ENCODE results near the gene CETN1. TPM values are rescaled to one million over a fixed set of nuclear protein-coding genes. Genes with fewer than 3 reads are reported as not detected.
A peak's percentile ranks its signal among the peaks of the same experiment; 100 is the strongest.

The CETN1 gene
- total and polyA plus RNA-seq, 2 of the 13 experiments (the other 11 are each of a cell fraction or from before 2014, with no cell fraction given): not detected

DNA sequence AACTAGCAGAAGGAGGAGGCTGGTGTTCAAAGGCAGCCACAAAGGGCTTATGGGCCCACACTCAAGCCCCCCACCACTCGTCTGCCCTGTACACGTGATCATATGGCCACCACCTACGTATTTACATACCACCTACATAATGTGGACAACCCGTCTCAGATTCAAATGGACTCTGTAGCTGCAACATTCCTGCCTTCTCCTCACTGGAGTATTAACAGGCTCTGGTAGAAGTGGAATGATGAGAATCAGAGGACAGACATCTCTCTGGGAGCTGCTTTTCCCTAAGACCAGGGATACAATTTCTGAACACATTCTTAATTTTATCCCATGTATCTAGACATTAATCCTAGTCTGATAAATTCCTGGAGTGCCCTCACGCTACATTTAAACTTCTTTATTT is 9.5 kb upstream of the CETN1 start (continued):
- TF ChIP-seq, protein P1, sequence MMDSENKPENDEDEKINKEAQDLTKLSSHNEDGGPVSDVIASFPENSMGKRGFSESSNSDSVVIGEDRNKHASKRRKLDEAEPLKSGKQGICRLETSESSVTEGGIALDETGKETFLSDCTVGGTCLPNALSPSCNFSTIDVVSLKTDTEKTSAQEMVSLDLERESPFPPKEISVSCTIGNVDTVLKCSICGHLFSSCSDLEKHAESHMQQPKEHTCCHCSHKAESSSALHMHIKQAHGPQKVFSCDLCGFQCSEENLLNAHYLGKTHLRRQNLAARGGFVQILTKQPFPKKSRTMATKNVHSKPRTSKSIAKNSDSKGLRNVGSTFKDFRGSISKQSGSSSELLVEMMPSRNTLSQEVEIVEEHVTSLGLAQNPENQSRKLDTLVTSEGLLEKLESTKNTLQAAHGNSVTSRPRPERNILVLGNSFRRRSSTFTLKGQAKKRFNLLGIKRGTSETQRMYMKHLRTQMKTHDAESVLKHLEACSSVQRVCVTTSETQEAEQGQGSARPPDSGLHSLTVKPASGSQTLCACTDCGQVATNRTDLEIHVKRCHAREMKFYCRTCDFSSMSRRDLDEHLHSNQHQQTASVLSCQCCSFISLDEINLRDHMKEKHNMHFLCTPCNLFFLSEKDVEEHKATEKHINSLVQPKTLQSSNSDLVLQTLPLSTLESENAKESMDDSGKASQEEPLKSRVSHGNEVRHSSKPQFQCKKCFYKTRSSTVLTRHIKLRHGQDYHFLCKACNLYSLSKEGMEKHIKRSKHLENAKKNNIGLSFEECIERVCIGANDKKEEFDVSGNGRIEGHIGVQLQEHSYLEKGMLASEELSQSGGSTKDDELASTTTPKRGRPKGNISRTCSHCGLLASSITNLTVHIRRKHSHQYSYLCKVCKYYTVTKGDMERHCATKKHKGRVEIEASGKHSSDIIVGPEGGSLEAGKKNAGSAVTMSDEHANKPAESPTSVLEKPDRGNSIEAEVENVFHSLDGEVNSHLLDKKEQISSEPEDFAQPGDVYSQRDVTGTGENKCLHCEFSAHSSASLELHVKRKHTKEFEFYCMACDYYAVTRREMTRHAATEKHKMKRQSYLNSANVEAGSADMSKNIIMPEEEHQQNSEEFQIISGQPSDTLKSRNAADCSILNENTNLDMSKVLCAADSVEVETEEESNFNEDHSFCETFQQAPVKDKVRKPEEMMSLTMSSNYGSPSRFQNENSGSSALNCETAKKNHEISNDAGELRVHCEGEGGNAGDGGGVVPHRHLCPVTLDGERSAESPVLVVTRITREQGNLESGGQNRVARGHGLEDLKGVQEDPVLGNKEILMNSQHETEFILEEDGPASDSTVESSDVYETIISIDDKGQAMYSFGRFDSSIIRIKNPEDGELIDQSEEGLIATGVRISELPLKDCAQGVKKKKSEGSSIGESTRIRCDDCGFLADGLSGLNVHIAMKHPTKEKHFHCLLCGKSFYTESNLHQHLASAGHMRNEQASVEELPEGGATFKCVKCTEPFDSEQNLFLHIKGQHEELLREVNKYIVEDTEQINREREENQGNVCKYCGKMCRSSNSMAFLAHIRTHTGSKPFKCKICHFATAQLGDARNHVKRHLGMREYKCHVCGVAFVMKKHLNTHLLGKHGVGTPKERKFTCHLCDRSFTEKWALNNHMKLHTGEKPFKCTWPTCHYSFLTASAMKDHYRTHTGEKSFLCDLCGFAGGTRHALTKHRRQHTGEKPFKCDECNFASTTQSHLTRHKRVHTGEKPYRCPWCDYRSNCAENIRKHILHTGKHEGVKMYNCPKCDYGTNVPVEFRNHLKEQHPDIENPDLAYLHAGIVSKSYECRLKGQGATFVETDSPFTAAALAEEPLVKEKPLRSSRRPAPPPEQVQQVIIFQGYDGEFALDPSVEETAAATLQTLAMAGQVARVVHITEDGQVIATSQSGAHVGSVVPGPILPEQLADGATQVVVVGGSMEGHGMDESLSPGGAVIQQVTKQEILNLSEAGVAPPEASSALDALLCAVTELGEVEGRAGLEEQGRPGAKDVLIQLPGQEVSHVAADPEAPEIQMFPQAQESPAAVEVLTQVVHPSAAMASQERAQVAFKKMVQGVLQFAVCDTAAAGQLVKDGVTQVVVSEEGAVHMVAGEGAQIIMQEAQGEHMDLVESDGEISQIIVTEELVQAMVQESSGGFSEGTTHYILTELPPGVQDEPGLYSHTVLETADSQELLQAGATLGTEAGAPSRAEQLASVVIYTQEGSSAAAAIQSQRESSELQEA (CRISPR knock-in tag; IDR thresholded peaks at IDR 0.05; ENCODE audit: not compliant biosample characterization): no peak
- TF ChIP-seq, protein P2, sequence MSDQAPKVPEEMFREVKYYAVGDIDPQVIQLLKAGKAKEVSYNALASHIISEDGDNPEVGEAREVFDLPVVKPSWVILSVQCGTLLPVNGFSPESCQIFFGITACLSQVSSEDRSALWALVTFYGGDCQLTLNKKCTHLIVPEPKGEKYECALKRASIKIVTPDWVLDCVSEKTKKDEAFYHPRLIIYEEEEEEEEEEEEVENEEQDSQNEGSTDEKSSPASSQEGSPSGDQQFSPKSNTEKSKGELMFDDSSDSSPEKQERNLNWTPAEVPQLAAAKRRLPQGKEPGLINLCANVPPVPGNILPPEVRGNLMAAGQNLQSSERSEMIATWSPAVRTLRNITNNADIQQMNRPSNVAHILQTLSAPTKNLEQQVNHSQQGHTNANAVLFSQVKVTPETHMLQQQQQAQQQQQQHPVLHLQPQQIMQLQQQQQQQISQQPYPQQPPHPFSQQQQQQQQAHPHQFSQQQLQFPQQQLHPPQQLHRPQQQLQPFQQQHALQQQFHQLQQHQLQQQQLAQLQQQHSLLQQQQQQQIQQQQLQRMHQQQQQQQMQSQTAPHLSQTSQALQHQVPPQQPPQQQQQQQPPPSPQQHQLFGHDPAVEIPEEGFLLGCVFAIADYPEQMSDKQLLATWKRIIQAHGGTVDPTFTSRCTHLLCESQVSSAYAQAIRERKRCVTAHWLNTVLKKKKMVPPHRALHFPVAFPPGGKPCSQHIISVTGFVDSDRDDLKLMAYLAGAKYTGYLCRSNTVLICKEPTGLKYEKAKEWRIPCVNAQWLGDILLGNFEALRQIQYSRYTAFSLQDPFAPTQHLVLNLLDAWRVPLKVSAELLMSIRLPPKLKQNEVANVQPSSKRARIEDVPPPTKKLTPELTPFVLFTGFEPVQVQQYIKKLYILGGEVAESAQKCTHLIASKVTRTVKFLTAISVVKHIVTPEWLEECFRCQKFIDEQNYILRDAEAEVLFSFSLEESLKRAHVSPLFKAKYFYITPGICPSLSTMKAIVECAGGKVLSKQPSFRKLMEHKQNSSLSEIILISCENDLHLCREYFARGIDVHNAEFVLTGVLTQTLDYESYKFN (CRISPR knock-in tag; conservative IDR thresholded peaks at IDR 0.05): no peak
- TF ChIP-seq, protein P3, sequence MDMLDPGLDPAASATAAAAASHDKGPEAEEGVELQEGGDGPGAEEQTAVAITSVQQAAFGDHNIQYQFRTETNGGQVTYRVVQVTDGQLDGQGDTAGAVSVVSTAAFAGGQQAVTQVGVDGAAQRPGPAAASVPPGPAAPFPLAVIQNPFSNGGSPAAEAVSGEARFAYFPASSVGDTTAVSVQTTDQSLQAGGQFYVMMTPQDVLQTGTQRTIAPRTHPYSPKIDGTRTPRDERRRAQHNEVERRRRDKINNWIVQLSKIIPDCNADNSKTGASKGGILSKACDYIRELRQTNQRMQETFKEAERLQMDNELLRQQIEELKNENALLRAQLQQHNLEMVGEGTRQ (IDR thresholded peaks at IDR 0.05; ENCODE audit: low read depth, low read length): no peak
- TF ChIP-seq, protein P3 (CRISPR knock-in tag; IDR thresholded peaks at IDR 0.05; ENCODE audit: borderline replicate concordance): peak; percentile 31; the same call in 1 of the 2 replicates
- TF ChIP-seq, protein P4, sequence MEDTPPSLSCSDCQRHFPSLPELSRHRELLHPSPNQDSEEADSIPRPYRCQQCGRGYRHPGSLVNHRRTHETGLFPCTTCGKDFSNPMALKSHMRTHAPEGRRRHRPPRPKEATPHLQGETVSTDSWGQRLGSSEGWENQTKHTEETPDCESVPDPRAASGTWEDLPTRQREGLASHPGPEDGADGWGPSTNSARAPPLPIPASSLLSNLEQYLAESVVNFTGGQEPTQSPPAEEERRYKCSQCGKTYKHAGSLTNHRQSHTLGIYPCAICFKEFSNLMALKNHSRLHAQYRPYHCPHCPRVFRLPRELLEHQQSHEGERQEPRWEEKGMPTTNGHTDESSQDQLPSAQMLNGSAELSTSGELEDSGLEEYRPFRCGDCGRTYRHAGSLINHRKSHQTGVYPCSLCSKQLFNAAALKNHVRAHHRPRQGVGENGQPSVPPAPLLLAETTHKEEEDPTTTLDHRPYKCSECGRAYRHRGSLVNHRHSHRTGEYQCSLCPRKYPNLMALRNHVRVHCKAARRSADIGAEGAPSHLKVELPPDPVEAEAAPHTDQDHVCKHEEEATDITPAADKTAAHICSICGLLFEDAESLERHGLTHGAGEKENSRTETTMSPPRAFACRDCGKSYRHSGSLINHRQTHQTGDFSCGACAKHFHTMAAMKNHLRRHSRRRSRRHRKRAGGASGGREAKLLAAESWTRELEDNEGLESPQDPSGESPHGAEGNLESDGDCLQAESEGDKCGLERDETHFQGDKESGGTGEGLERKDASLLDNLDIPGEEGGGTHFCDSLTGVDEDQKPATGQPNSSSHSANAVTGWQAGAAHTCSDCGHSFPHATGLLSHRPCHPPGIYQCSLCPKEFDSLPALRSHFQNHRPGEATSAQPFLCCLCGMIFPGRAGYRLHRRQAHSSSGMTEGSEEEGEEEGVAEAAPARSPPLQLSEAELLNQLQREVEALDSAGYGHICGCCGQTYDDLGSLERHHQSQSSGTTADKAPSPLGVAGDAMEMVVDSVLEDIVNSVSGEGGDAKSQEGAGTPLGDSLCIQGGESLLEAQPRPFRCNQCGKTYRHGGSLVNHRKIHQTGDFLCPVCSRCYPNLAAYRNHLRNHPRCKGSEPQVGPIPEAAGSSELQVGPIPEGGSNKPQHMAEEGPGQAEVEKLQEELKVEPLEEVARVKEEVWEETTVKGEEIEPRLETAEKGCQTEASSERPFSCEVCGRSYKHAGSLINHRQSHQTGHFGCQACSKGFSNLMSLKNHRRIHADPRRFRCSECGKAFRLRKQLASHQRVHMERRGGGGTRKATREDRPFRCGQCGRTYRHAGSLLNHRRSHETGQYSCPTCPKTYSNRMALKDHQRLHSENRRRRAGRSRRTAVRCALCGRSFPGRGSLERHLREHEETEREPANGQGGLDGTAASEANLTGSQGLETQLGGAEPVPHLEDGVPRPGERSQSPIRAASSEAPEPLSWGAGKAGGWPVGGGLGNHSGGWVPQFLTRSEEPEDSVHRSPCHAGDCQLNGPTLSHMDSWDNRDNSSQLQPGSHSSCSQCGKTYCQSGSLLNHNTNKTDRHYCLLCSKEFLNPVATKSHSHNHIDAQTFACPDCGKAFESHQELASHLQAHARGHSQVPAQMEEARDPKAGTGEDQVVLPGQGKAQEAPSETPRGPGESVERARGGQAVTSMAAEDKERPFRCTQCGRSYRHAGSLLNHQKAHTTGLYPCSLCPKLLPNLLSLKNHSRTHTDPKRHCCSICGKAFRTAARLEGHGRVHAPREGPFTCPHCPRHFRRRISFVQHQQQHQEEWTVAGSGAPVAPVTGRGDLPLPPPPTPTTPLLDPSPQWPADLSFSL (CRISPR knock-in tag; IDR thresholded peaks at IDR 0.05): no peak
- TF ChIP-seq ZNF34 (CRISPR knock-in tag; IDR thresholded peaks at IDR 0.05; ENCODE audit: borderline replicate concordance): no peak
- TF ChIP-seq, protein P5, sequence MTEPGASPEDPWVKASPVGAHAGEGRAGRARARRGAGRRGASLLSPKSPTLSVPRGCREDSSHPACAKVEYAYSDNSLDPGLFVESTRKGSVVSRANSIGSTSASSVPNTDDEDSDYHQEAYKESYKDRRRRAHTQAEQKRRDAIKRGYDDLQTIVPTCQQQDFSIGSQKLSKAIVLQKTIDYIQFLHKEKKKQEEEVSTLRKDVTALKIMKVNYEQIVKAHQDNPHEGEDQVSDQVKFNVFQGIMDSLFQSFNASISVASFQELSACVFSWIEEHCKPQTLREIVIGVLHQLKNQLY (CRISPR knock-in tag; IDR thresholded peaks at IDR 0.05): 0 out of 2 replicates have a peak, but pooled peaks have one; percentile 22

Data from HepG2 (cell line).